Right lobe of liver (tissue), 6 donors: Measurements from ENCODE around the gene COL16A1. TPM values are rescaled to one million over a fixed set of nuclear protein-coding genes. Genes with fewer than 3 reads are reported as not detected.

Source experiments
- ATAC-seq, 4 donors: fragments of 200-7000 bp; cut with Tn5 transposase; one replicate each; pipeline ENCODE4 v1.9.1; 2020; ENCODE audit warnings: mild to moderate bottlenecking in 4 of 4, moderate library complexity in 4 of 4
- DNase-seq, 3 donors: peaks; one replicate each; pipeline ENCODE4 v3.0.0-alpha.2; 2020
- H3K27ac ChIP-seq, 3 donors: fragments of 200-600 bp; one replicate each; pipeline ENCODE4 v1.8.0; 2022
- H3K27me3 ChIP-seq, 2 donors: fragments of 200-600 bp; one replicate each; pipeline ENCODE4 v1.8.0; 2022
- H3K36me3 ChIP-seq, 4 donors: fragments of 200-600 bp; sonication (generic) in 1 of 4; one replicate each; pipeline versions ENCODE4 v1.5.1 to v1.8.0; 2017 to 2022; ENCODE audit warnings: control low read depth in 1 of 4
- H3K4me1 ChIP-seq, 4 donors: fragments of 200-600 bp; sonication (generic) in 1 of 4; one replicate each; pipeline versions ENCODE4 v1.5.1 to v1.8.0; 2017 to 2022; ENCODE audit warnings: control low read depth in 1 of 4
- H3K4me3 ChIP-seq, 3 donors: fragments of 200-600 bp; one replicate each; pipeline ENCODE4 v1.8.0; 2022
- H3K9me3 ChIP-seq, 4 donors: fragments of 200-600 bp; sonication (generic) in 1 of 4; one replicate each; pipeline versions ENCODE4 v1.5.1 to v1.8.0; 2017 to 2022; ENCODE audit warnings: control low read depth in 1 of 4
- POLR2A ChIP-seq: fragments of 450-650 bp; IDR thresholded peaks from one replicate; pipeline ENCODE4 v1.6.1; 2017; ENCODE audit warnings: antibody characterized with exemption, mild to moderate bottlenecking
- WGBS: methylation state at CpG from one replicate; pipeline ENCODE4 v1.1.6; 2018; ENCODE audit warnings: low coverage, low lambda C conversion rate; ENCODE audit not compliant: insufficient coverage; ENCODE audit errors: missing lambda C conversion rate; 5-methylcytosine and 5-hydroxymethylcytosine counted together
- intact Hi-C, 2 donors: fragments of 100-400 bp; cut with DNase I; formaldehyde crosslinking; loops; one replicate each; pipeline versions ENCODE4 v1.11.2 to v1.14.1; 2022
- total RNA-seq, 6 experiments: library from RNA; depleted of rRNA in 2 of 6; stranded (reverse); fragments of >200 nt in 2 of 6; fragmentation: NEBNext Ultra II Directional in 3 of 6; extraction: Animal tissue kit (Norgen Biotek cat#: 25700) in 3 of 6; gene quantifications; one replicate each; pipeline versions ENCODE4 v1.1.0 to v1.2.4, GENCODE V29; 2016 to 2023
- TF ChIP-seq, protein P1 (sequence below), 4 donors: fragments of 200-600 bp in 3 of 4; fragments of 450-650 bp in 1 of 4; IDR thresholded peaks; one replicate each; pipeline versions ENCODE4 v1.5.1 to v1.8.0; 2016 to 2022; ENCODE audit warnings: antibody characterized with exemption in 4 of 4, mild to moderate bottlenecking in 2 of 4
- donor health status: DM: no; HTN: yes; CAD: no.
- donor health status: DM: no; HTN: no; CAD: no.
- donor health status: DM: no; HTN: no; CAD: no.
- donor health status: DM: no; HTN: yes; CAD: no.
- donor health status: DM: no; HTN: yes; CAD: no.

Gene COL16A1
- total RNA-seq, 6 experiments from 2014 or later = 0.73 to 3.5 (median 1.9) TPM

- no peak for TF ChIP-seq POLR2A
- TF ChIP-seq, protein P1, sequence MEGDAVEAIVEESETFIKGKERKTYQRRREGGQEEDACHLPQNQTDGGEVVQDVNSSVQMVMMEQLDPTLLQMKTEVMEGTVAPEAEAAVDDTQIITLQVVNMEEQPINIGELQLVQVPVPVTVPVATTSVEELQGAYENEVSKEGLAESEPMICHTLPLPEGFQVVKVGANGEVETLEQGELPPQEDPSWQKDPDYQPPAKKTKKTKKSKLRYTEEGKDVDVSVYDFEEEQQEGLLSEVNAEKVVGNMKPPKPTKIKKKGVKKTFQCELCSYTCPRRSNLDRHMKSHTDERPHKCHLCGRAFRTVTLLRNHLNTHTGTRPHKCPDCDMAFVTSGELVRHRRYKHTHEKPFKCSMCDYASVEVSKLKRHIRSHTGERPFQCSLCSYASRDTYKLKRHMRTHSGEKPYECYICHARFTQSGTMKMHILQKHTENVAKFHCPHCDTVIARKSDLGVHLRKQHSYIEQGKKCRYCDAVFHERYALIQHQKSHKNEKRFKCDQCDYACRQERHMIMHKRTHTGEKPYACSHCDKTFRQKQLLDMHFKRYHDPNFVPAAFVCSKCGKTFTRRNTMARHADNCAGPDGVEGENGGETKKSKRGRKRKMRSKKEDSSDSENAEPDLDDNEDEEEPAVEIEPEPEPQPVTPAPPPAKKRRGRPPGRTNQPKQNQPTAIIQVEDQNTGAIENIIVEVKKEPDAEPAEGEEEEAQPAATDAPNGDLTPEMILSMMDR (IDR thresholded peaks at IDR 0.05) = no peak
- Histone ChIP-seq H3K27me3 (no peaks in the 10 kb centered on the region), H3K27ac (no peak overlapping the region), H3K4me3 (no peak overlapping the region), H3K9me3 (no peaks in the 10 kb centered on the region), H3K36me3 (no peaks in the 10 kb centered on the region), H3K4me1 (no peaks in the 10 kb centered on the region)
- ATAC-seq (no peak), DNase-seq (no peak)
- no CpG with 5 or more reads among the region's 8 CpGs for WGBS
- intact Hi-C loops = no loop called here
Observed at GRCh38 chr1:31694964-31695313, 8.9 kb downstream of the COL16A1 start.

GRCh38 chr1:31694069-31694963 lies 9.5 kb downstream of the COL16A1 start:
- TF ChIP-seq, protein P1 (IDR thresholded peaks at IDR 0.05) = no peak
- H3K4me3 ChIP-seq = no peak overlapping the region
- intact Hi-C loops = no loop called here
- H3K27ac ChIP-seq = no peak overlapping the region
- H3K9me3 ChIP-seq = no peaks in the 10 kb centered on the region
- no peaks in the 10 kb centered on the region for H3K36me3 ChIP-seq
- ATAC-seq (no peak), DNase-seq (no peak)
- no peaks in the 10 kb centered on the region for H3K4me1 ChIP-seq
- 85% methylated on average over 4 of the region's 12 CpGs for WGBS
- no peaks in the 10 kb centered on the region for H3K27me3 ChIP-seq

- H3K36me3 ChIP-seq = no peaks in the 10 kb centered on the region
- no peak overlapping the region for H3K4me3 ChIP-seq
- H3K9me3 ChIP-seq = no peaks in the 10 kb centered on the region
- 50% methylated on average over 5 of the region's 10 CpGs for WGBS
- H3K4me1 ChIP-seq = no peaks in the 10 kb centered on the region
- no peak overlapping the region for H3K27ac ChIP-seq
- TF ChIP-seq POLR2A = no peak
- TF ChIP-seq, protein P1 (IDR thresholded peaks at IDR 0.05) = no peak
- intact Hi-C loops = no loop called here
- ATAC-seq (no peak), DNase-seq (no peak)
- H3K27me3 ChIP-seq = no peaks in the 10 kb centered on the region
Observed at GRCh38 chr1:31693231-31693630, 10.6 kb downstream of the COL16A1 start.

DNA sequence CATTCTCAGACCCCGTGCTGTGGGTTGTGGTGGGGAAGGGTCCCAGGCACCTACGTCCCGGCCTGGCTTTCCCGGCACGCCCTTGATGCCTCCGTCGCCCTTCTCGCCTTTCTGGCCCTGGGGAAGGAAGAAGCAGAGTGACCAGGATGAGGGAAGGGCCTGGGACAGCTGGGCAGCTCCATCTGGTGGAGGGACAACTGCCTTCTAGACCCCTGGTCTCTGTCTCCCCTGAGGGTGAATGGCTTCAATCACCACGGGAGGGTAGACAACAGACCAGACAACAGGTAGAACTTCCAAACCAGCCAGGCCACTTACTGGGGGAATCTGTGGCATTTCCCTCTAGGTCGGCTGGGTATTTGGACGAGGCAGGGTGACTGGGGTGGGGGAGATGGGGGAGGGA lies 11.9 kb downstream of the COL16A1 start:
- Histone ChIP-seq H3K36me3 (no peaks in the 10 kb centered on the region), H3K9me3 (no peaks in the 10 kb centered on the region), H3K4me1 (no peaks in the 10 kb centered on the region), H3K27ac (no peak overlapping the region), H3K4me3 (no peak overlapping the region), H3K27me3 (no peaks in the 10 kb centered on the region)
- no peak for DNase-seq
- no CpG with 5 or more reads among the region's 11 CpGs for WGBS
- intact Hi-C loops = no loop called here
- ATAC-seq = no peak
- TF ChIP-seq POLR2A = no peak
- TF ChIP-seq, protein P1 (IDR thresholded peaks at IDR 0.05) = no peak
